Loucy (cell line): Measurements from ENCODE around the gene CELF5.

ENCODE experiments used
- EZH2phosphoT487 ChIP-seq: fragments of 200-600 bp; IDR thresholded peaks from 2 replicates; pipeline ENCODE4 v1.6.1; 2018; ENCODE audit warnings: antibody characterized with exemption, mild to moderate bottlenecking, moderate library complexity, borderline replicate concordance
- TF ChIP-seq, protein P1 (sequence below): fragments of 200-600 bp; sonication (generic); conservative IDR thresholded peaks from 2 replicates; pipeline ENCODE4 v1.5.1; 2014; ENCODE audit warnings: mild to moderate bottlenecking, antibody characterized with exemption, low read length

DNA sequence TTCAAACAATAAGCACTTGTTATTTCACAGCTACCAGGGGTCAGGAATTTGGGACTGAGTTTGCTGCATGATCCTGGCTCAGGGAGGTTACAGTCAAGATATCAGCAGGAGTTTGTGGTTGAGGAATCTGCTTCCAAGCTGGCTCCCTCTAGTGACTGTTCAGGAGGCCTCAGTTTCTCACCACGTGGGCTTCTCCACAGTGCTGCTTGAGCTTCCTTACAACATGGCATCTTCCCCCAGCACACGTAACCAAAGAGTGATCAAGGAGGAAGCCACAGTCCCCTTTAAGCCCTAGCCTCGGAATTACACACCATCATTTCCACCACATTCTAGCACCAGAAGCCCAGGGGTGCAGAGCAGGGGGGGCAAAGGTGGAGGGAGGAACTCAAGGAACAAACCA, 28.8 kb downstream of the CELF5 start:
- TF ChIP-seq EZH2phosphoT487: no peak
- TF ChIP-seq, protein P1, sequence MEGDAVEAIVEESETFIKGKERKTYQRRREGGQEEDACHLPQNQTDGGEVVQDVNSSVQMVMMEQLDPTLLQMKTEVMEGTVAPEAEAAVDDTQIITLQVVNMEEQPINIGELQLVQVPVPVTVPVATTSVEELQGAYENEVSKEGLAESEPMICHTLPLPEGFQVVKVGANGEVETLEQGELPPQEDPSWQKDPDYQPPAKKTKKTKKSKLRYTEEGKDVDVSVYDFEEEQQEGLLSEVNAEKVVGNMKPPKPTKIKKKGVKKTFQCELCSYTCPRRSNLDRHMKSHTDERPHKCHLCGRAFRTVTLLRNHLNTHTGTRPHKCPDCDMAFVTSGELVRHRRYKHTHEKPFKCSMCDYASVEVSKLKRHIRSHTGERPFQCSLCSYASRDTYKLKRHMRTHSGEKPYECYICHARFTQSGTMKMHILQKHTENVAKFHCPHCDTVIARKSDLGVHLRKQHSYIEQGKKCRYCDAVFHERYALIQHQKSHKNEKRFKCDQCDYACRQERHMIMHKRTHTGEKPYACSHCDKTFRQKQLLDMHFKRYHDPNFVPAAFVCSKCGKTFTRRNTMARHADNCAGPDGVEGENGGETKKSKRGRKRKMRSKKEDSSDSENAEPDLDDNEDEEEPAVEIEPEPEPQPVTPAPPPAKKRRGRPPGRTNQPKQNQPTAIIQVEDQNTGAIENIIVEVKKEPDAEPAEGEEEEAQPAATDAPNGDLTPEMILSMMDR: peak; percentile 11; the same call in 1 of the 2 replicates
